GM20431 (cell line): ENCODE data around the gene MAPT.

Experiments used
- in situ Hi-C: fragments of 300-500 bp; cut with MseI, MboI; formaldehyde crosslinking; loops from one replicate; pipeline ENCODE4 v1.15.0; 2020; ENCODE audit warnings: low sequenced_read_pairs; ENCODE audit not compliant: unreplicated experiment

MAPT gene

DNA sequence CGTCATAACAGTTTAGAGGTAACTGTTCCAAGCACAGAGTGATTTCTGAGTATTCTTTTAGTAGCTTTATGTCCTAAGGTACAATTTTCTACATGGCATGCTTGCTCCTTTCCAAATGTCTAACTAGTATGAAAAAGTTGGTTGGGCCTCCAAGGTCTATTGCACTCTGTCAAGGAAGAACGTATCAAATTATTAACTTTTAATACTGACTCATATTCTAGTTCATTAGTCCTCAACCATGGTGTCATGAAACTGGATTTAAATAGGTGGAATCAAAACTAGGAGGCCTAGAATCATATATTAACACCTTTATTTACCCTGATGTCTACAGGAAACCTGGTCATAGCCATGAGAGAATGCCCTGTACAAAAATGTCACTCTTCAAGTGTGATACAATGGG, 166.1 kb downstream of the MAPT start:
- in situ Hi-C loops: loop anchor here (25.0 kb wide), 1 partner anchor 127 kb away; the partner anchor contains the start of gene KANSL1

DNA sequence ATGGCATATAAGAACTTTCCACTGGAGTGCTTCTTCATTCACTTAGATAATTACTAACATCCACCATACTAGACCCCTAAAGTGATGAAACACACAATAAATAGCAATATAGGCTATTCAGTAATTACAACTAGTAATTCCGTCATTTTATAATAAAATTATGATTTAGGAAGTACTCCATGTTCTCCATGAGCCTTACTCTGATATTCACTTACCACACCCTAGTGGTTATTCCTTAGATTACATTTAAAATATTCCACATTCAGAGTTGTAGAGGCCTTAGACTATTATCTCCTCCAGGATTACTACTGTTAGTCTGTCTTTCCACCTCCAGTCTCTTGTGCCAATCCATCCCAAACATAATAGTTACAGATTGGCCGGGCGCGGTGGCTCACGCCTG, 167.1 kb downstream of the MAPT start:
- in situ Hi-C loops: loop anchor here (25.0 kb wide), 1 partner anchor 126 kb away; the partner anchor contains the start of gene KANSL1

DNA sequence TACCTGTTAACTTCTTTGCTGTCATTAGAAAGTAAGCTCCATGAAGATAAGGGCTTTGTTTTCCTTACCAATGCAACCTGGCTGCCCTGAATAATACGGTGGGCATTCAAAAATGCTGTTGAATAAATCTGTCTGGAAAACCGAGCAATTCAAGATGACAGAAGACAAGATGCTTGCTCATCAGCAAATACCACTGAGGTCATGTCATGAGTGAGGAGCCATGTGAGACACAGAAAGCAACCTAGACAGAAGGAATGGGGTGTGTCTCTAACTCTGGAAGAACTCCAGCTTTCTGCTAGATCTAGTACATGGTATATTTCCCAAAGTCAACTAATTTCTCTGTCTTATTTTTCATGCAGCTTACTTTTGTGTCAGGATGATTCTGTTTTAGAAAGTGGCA, 168.9 kb downstream of the MAPT start:
- in situ Hi-C loops: loop anchor here (25.0 kb wide), 1 partner anchor 124 kb away; the partner anchor contains the start of gene KANSL1

DNA sequence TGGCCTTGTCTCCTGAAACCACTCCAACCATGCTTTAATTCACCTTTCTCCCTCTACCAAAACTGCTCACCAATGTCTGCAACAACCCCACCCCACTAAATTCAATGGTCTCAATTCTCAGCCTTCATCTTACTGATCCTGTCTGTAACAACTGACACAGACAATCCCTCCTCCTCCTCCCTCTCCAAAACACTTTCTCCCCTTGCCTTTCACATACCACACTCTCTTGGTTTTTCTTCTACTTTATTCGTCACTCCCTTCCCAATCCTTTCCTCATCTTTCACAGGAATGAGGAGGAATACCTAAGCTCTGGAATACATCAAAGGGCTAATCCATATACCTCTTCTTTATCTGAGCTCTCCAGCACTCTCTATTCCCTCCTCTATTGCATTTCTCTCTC, 170.1 kb downstream of the MAPT start:
- in situ Hi-C loops: loop anchor here (25.0 kb wide), 1 partner anchor 123 kb away; the partner anchor contains the start of gene KANSL1

DNA sequence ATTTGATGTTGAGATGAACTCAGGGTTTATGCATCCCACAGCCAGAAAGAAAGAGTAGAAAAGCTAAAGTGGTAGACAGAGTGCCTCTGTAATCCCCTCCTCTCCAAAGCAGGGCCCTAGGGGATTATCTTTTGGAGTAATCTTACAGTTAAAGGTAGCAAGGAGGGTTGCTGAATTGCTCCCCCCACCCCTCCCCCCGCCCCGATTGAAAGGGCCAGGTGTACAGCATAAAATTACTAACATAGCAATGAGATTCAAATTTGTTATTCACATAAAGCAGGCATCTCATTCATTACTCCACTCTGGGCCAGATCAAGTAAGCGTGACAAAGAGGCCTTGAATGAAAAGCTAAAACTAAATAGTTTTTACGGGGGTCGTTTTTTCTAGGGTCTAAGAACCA, 177.4 kb downstream of the MAPT start:
- in situ Hi-C loops: loop anchor here (25.0 kb wide), 1 partner anchor 116 kb away; the partner anchor contains the start of gene KANSL1

DNA sequence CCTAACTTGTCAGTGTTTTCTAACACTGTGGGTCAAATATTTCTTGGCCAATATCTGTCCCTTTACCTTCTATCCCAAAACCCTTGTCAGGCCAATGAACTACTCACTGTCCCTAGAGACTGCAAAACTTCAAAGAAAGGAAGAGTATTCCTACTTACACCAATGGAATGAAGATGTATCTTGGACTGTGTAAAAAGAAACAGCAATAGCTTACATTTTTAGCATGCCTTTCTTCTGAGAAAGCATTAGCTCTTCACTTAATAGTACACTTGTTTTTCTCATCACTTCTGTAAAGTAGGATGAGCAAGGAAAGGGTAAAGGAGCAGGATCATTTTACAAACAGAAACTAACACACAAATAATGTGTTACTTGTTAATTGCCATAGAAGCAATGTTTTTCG, 178.6 kb downstream of the MAPT start:
- in situ Hi-C loops: loop anchor here (25.0 kb wide), 1 partner anchor 114 kb away; the partner anchor contains the start of gene KANSL1

DNA sequence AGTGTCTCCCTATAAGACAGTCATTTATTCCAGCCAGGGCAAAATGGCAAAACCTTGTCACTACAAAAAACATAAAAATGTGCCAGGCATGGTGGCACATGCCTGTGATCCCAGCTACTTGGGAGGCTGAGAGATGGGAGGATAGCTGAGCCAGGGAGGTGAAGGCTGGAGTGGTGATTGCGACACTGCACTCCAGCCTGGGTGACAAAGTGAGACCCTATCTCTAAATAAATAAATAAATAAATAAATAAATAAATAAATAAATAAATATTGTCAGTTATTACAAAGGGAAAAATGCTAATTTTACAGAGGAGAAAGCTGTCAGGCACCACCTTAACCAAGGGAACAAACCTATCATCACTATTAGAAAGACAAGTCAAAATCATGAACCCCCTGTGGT, 180.2 kb downstream of the MAPT start:
- in situ Hi-C loops: loop anchor here (25.0 kb wide), 1 partner anchor 113 kb away; the partner anchor contains the start of gene KANSL1
